RWPE1 (cell line): Measurements from ENCODE around the gene FKBP6.
"Not testable (repeated sequence)": the region's sequence is repeated elsewhere in the genome, so short reads cannot be mapped to it uniquely, and the experiment has no call there.

Experiments
- CTCF ChIA-PET: fragments of 350-600 bp; sonication (Branson Sonifier 250); formaldehyde crosslinking; extraction: SDS; loops from one replicate; lab custom pipeline; 2021; lab: Yijun Ruan, JAX
- POLR2A ChIA-PET: fragments of 400-600 bp; formaldehyde crosslinking; extraction: SDS; loops from one replicate; lab custom pipeline; 2020; ENCODE audit warnings: antibody characterized with exemption; ENCODE audit not compliant: low non-redundant PET; lab: Yijun Ruan, JAX
- DNase-seq: peaks from one replicate; pipeline ENCODE4 v3.0.0; 2012; ENCODE audit warnings: low spot score
- H3K27ac ChIP-seq: fragments of 450-650 bp; 2 replicates; pipeline ENCODE4 v1.5.1; 2017
- TF ChIP-seq, protein P1 (sequence below): fragments of 450-650 bp; conservative IDR thresholded peaks from 2 replicates; pipeline ENCODE4 v1.5.1; 2017; ENCODE audit warnings: low read depth, mild to moderate bottlenecking

Gene FKBP6

DNA sequence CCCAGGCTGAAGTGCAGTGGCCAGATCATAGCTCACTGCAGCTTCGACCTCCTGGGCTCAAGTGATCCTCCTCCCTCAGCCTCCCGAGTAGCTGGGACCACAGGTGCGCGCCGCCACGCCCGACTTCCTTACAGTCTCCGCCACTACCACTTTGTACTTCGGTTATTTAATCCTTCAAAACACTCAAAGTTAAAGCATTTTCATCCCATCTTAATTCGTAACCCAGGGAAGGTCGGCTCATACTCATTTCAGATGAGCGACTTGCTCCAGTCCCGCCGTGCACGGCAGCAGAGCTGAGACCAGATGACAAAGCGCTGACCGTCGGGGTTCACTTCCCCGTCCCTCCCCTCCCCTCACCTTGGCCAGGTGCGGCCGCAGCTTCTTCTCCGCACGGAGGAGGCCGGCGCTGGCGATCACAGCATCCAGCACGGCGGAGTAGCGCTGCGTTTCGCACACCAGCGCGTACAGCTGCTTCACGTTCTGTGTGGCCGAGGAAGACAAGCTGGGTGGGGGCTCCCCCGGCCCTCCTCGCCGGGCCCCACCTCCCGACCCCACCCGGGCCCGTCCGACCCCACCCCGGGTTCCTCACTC is 19.8 kb upstream of the FKBP6 start:
- DNase-seq: peak; percentile 18
- CTCF ChIA-PET: no interaction called here
- peak overlapping the region; percentile 80 for H3K27ac ChIP-seq
- POLR2A ChIA-PET: interaction anchor here (0.7 kb wide), 1 partner anchor 137 kb away, joined by 6 read pairs; no protein-coding TSS in a partner anchor
- TF ChIP-seq, protein P1, sequence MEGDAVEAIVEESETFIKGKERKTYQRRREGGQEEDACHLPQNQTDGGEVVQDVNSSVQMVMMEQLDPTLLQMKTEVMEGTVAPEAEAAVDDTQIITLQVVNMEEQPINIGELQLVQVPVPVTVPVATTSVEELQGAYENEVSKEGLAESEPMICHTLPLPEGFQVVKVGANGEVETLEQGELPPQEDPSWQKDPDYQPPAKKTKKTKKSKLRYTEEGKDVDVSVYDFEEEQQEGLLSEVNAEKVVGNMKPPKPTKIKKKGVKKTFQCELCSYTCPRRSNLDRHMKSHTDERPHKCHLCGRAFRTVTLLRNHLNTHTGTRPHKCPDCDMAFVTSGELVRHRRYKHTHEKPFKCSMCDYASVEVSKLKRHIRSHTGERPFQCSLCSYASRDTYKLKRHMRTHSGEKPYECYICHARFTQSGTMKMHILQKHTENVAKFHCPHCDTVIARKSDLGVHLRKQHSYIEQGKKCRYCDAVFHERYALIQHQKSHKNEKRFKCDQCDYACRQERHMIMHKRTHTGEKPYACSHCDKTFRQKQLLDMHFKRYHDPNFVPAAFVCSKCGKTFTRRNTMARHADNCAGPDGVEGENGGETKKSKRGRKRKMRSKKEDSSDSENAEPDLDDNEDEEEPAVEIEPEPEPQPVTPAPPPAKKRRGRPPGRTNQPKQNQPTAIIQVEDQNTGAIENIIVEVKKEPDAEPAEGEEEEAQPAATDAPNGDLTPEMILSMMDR: no peak

DNA sequence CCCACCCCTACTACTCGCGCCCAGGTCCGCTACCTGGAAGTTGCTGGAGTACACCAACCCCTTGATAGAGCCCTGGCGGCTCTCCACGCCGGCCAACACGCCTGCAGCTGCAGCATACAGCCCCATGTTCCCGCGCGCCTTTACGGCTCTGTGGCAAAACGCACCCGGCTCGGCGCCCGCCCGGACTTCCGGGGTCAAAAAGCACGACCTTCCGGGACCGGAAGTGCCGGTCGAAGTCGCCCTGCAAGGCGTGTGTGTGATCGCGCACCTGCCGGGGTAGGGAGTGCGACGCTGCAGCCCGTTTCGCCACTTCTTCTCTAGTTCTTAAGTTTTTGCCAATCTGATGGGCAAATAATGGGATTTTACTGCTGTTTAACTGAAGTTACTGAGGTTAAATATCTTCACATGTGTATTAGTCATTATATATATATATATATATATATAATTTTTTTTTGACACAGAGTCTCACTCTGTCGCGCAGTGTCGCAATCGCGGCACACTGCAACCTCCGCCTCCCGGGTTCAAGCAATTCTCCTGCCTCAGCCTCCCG is 19.2 kb upstream of the FKBP6 start, which contains the start of gene NSUN5:
Gene NSUN5 (minus strand): TSS at position 162 of the 550 bp plus-strand sequence. CDS start 36 bp downstream, at position 126.
- H3K27ac ChIP-seq: peak within 1 kb of the TSS; percentile 80
- POLR2A ChIA-PET: interaction anchor here (0.7 kb wide), 1 partner anchor 137 kb away, joined by 6 read pairs; no protein-coding TSS in a partner anchor
- TF ChIP-seq, protein P1: no peak

DNA sequence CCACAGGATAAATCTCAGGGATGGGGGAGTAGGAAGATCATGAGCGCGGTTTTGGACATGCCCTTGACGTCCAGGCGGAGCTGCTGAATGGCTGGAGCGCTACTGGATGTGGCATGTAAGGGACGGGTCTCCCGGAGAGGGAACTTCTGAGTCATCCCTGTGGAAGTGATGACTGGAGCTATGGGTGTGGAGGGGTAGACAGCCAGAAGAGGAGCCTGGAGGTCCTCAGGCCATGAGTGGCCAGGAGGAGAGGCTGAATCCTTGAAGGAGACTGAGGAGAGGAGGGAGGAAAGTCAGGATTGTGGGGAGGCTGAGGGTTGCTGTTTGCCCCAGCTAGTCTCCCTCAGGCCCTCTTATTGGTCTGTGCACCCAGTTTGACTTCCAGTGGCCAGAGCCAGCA is 16.5 kb upstream of the FKBP6 start:
- H3K27ac ChIP-seq, CTCF ChIA-PET, DNase-seq, POLR2A ChIA-PET: not testable (repeated sequence)

More for the DNA sequence above, 19.2 kb upstream of the FKBP6 start, which contains the start of gene NSUN5:
- DNase-seq: peak; percentile 72
- CTCF ChIA-PET: no interaction called here

DNA sequence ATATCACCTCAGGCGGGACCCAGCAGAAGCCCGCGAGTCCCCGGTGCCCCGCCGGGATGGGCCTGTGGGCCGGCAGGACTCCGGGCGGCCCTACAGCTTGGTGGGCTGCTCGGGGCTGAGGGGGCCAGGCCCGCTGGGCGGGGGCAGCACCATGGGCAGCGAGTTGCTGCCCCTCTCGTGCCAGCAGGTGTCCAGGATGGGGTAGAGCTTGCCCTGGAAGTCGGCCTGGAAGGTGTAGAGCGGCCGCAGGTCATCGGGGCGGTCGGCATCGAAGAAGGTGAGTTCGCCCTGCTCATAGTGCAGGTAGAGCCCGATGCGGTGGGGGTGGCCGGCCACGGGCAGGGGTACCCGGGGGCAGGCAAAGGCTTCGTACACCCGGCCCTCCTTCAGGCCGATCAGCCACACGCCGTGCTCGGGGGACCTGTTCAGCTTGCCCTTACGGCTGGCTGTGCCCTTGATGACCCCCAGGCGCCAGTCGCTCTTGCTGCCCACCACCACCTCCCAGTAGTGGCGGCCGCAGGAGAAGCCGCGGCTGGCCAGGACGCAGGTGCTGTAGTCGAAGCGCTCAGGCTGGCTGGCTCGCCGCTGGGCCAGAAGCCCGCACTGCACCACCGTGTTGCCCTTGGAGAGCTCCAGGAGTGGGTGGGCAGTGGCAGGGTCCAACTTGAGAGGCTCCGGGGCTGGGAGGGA is 15.0 kb upstream of the FKBP6 start:
- POLR2A ChIA-PET: no interaction called here
- TF ChIP-seq, protein P1: no peak
- CTCF ChIA-PET: no interaction called here
- H3K27ac ChIP-seq: no peak overlapping the region
- no peak for DNase-seq

DNA sequence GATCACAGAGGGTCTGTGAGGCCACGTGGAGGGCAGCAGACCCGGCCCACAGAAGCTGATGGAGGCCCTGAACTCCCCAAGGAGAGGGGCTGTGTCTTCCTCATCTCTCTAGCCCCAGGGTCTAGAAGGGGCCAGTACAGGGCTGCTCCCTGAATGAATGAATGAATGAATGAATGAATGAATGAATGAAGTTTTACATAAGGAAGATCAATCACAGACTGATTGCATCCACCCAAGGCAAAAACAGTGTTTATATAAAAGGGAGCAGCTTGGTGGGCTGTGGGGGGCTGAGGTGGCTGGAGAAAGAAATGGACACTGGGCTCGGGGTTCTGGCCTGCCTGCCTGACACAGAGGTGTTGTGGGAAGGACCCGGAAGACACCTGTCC is 14.4 kb upstream of the FKBP6 start:
- POLR2A ChIA-PET: no interaction called here
- TF ChIP-seq, protein P1: no peak

DNA sequence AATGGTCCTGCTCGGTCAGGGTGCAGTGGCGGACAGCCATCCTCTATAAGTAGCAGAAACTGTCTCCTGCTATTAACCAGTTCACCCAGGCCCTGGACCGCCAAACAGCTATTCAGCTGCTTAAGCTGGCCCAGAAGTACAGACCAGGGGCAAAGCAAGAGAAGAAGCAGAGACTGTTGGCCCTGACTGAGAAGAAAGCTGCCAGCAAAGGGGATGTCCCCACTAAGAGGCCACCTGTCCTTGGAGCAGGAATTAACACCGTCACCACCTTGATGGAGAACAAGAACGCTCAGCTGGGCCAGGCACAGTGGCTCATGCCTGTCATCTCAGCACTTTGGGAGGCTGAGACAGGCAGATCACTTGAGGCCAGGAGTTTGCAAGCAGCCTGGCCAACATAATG is 13.7 kb upstream of the FKBP6 start:
- DNase-seq: no peak
- TF ChIP-seq, protein P1: no peak
- CTCF ChIA-PET: no interaction called here
- POLR2A ChIA-PET: no interaction called here
- H3K27ac ChIP-seq: no peak overlapping the region

More for the DNA sequence above, 14.4 kb upstream of the FKBP6 start:
- no peak for DNase-seq
- CTCF ChIA-PET: no interaction called here
- no peak overlapping the region for H3K27ac ChIP-seq
